Loucy (cell line): ENCODE measurements around the gene CCDC85B.
A peak's percentile ranks its signal among the peaks of the same experiment; 100 is the strongest.

ENCODE experiments used
- H2AFZ ChIP-seq: fragments of 200-600 bp; sonication (generic); 2 replicates; pipeline ENCODE4 v1.6.0; 2016; ENCODE audit warnings: antibody characterized with exemption, mild to moderate bottlenecking, low read length, moderate library complexity
- H3F3A ChIP-seq: fragments of 200-600 bp; 2 replicates; pipeline ENCODE4 v1.6.0; 2016; ENCODE audit warnings: antibody characterized with exemption, low read depth, mild to moderate bottlenecking
- H3K27me3 ChIP-seq: fragments of 200-600 bp; sonication (generic); 2 replicates; pipeline ENCODE4 v1.6.1; 2014; ENCODE audit warnings: low read length, mild to moderate bottlenecking; ENCODE audit not compliant: insufficient read depth, poor library complexity, severe bottlenecking
- H3K36me3 ChIP-seq: fragments of 200-600 bp; sonication (generic); 2 replicates; pipeline ENCODE4 v1.6.1; 2016; ENCODE audit warnings: low read length; ENCODE audit not compliant: insufficient read depth
- H3K4me1 ChIP-seq: fragments of 200-600 bp; sonication (generic); 2 replicates; pipeline ENCODE4 v1.5.1; 2014; ENCODE audit warnings: low read length, mild to moderate bottlenecking; ENCODE audit not compliant: insufficient read depth, poor library complexity, severe bottlenecking
- H3K4me2 ChIP-seq: fragments of 200-600 bp; sonication (generic); 2 replicates; pipeline ENCODE4 v1.6.0; 2014; ENCODE audit warnings: antibody characterized with exemption, low read length, low read depth, mild to moderate bottlenecking; ENCODE audit not compliant: poor library complexity, severe bottlenecking
- H3K4me3 ChIP-seq: fragments of 200-600 bp; sonication (generic); 2 replicates; pipeline ENCODE4 v1.5.1; 2014; ENCODE audit warnings: low read length, mild to moderate bottlenecking, mixed read lengths; ENCODE audit not compliant: poor library complexity, severe bottlenecking
- H3K79me2 ChIP-seq: fragments of 200-600 bp; sonication (generic); 2 replicates; pipeline ENCODE4 v1.6.1; 2014; ENCODE audit warnings: low read length; ENCODE audit not compliant: insufficient read depth
- H3K9ac ChIP-seq: fragments of 200-600 bp; sonication (generic); 2 replicates; pipeline ENCODE4 v1.6.0; 2014; ENCODE audit warnings: mild to moderate bottlenecking, low read depth, low read length, moderate library complexity; ENCODE audit not compliant: poor library complexity, severe bottlenecking
- H3K9me2 ChIP-seq: fragments of 200-600 bp; sonication (generic); replicated peaks from 2 replicates; pipeline ENCODE4 v1.6.1; 2016; ENCODE audit warnings: low read depth, low read length, mixed read lengths
- H3K9me3 ChIP-seq: fragments of 200-600 bp; sonication (generic); 2 replicates; pipeline ENCODE4 v1.6.1; 2014; ENCODE audit warnings: mild to moderate bottlenecking, antibody characterized with exemption, low read length, low read depth; ENCODE audit not compliant: insufficient read depth
- H4K20me1 ChIP-seq: fragments of 200-600 bp; sonication (generic); 2 replicates; pipeline ENCODE4 v1.6.0; 2014; ENCODE audit warnings: antibody characterized with exemption, low read length, mild to moderate bottlenecking; ENCODE audit not compliant: insufficient read depth, poor library complexity, severe bottlenecking
- EZH2phosphoT487 ChIP-seq: fragments of 200-600 bp; IDR thresholded peaks from 2 replicates; pipeline ENCODE4 v1.6.1; 2018; ENCODE audit warnings: antibody characterized with exemption, mild to moderate bottlenecking, moderate library complexity, borderline replicate concordance
- TF ChIP-seq, protein P1 (sequence below): fragments of 200-600 bp; sonication (generic); conservative IDR thresholded peaks from 2 replicates; pipeline ENCODE4 v1.5.1; 2014; ENCODE audit warnings: mild to moderate bottlenecking, antibody characterized with exemption, low read length

CCDC85B gene

GRCh38 chr11:65858681-65859087 is 31.8 kb upstream of the CCDC85B start:
- H3K9me2 ChIP-seq = no peaks in the 10 kb centered on the region
- 0 out of 2 replicates have a peak, but pooled peaks cover 7% of the 10 kb centered on the region for H3F3A ChIP-seq
- H3K9me3 ChIP-seq = no peaks in the 10 kb centered on the region
- peaks cover 74% of the 10 kb centered on the region for H3K79me2 ChIP-seq
- peaks cover 60% of the 10 kb centered on the region for H4K20me1 ChIP-seq
- peaks cover 34% of the 10 kb centered on the region; the same call in 1 of the 2 replicates for H3K36me3 ChIP-seq
- TF ChIP-seq, protein P1, sequence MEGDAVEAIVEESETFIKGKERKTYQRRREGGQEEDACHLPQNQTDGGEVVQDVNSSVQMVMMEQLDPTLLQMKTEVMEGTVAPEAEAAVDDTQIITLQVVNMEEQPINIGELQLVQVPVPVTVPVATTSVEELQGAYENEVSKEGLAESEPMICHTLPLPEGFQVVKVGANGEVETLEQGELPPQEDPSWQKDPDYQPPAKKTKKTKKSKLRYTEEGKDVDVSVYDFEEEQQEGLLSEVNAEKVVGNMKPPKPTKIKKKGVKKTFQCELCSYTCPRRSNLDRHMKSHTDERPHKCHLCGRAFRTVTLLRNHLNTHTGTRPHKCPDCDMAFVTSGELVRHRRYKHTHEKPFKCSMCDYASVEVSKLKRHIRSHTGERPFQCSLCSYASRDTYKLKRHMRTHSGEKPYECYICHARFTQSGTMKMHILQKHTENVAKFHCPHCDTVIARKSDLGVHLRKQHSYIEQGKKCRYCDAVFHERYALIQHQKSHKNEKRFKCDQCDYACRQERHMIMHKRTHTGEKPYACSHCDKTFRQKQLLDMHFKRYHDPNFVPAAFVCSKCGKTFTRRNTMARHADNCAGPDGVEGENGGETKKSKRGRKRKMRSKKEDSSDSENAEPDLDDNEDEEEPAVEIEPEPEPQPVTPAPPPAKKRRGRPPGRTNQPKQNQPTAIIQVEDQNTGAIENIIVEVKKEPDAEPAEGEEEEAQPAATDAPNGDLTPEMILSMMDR = no peak
- no peak for TF ChIP-seq EZH2phosphoT487
- peak overlapping the region; percentile 87 for H3K9ac ChIP-seq
- peak overlapping the region; percentile 87 for H2AFZ ChIP-seq
- peak overlapping the region; percentile 80 for H3K4me3 ChIP-seq
- H3K27me3 ChIP-seq = peaks cover 11% of the 10 kb centered on the region
- H3K4me2 ChIP-seq = peak overlapping the region; percentile 95
- H3K4me1 ChIP-seq = peaks cover 48% of the 10 kb centered on the region

- peak overlapping the region; percentile 87 for H2AFZ ChIP-seq
- H3K27me3 ChIP-seq = peaks cover 11% of the 10 kb centered on the region
- peaks cover 34% of the 10 kb centered on the region; the same call in 1 of the 2 replicates for H3K36me3 ChIP-seq
Observed at GRCh38 chr11:65859095-65859811, 31.2 kb upstream of the CCDC85B start.

DNA sequence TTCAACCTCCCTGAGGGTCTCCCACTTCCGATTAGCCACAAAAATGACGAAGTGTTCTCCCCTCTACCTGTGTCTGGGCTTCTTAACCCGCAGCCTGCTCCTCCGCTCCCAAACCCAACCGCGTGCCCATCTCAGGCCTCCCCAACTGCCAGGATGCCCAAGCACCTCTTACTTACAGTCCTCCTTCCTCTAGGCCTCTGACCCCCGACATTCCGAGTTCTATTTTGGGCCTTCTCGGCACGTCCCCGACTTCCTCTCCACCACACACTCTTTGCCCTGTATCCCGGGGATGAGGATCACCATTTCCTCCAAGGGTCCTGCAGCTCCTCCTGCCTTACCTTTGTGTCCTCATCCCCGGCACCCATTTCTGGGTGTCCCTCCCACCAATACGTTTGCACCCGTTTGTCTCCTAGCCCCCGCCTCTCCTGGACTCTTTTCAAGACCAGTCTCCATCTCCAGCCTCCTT is 30.6 kb upstream of the CCDC85B start:
- 0 out of 2 replicates have a peak, but pooled peaks cover 7% of the 10 kb centered on the region for H3F3A ChIP-seq
- peaks cover 34% of the 10 kb centered on the region; the same call in 1 of the 2 replicates for H3K36me3 ChIP-seq
- peak overlapping the region; percentile 80 for H3K4me3 ChIP-seq
- H3K9ac ChIP-seq = peak overlapping the region; percentile 98
- no peak for TF ChIP-seq EZH2phosphoT487
- TF ChIP-seq, protein P1 = no peak
- peak overlapping the region; percentile 95 for H3K4me2 ChIP-seq
- peak overlapping the region; percentile 13; the same call in 1 of the 2 replicates for H2AFZ ChIP-seq
- H3K27me3 ChIP-seq = peaks cover 11% of the 10 kb centered on the region
- no peaks in the 10 kb centered on the region for H3K9me3 ChIP-seq
- peaks cover 73% of the 10 kb centered on the region for H3K79me2 ChIP-seq
- H3K4me1 ChIP-seq = peaks cover 42% of the 10 kb centered on the region
- peaks cover 49% of the 10 kb centered on the region for H4K20me1 ChIP-seq
- H3K9me2 ChIP-seq = no peaks in the 10 kb centered on the region

More at GRCh38 chr11:65859095-65859811, 31.2 kb upstream of the CCDC85B start:
- Histone ChIP-seq H3K9ac (peak overlapping the region; percentile 98), H3K79me2 (peaks cover 74% of the 10 kb centered on the region), H3K4me3 (peak overlapping the region; percentile 80), H3K9me3 (no peaks in the 10 kb centered on the region), H3K4me1 (peaks cover 47% of the 10 kb centered on the region), H4K20me1 (peaks cover 55% of the 10 kb centered on the region), H3K9me2 (no peaks in the 10 kb centered on the region), H3F3A (0 out of 2 replicates have a peak, but pooled peaks cover 7% of the 10 kb centered on the region), H3K4me2 (peak overlapping the region; percentile 95)
- TF ChIP-seq EZH2phosphoT487 = no peak
- TF ChIP-seq, protein P1 = peak; percentile 40
